Right forelimb (tissue), 1 donor: ENCODE data around the gene PPP4R2.
A peak's percentile ranks its signal among the peaks of the same experiment; 100 is the strongest.

ENCODE experiments used
- DNase-seq: peaks from one replicate; pipeline ENCODE4 v3.0.0-alpha.2; 2018

PPP4R2 gene, protein sequence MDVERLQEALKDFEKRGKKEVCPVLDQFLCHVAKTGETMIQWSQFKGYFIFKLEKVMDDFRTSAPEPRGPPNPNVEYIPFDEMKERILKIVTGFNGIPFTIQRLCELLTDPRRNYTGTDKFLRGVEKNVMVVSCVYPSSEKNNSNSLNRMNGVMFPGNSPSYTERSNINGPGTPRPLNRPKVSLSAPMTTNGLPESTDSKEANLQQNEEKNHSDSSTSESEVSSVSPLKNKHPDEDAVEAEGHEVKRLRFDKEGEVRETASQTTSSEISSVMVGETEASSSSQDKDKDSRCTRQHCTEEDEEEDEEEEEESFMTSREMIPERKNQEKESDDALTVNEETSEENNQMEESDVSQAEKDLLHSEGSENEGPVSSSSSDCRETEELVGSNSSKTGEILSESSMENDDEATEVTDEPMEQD

DNA sequence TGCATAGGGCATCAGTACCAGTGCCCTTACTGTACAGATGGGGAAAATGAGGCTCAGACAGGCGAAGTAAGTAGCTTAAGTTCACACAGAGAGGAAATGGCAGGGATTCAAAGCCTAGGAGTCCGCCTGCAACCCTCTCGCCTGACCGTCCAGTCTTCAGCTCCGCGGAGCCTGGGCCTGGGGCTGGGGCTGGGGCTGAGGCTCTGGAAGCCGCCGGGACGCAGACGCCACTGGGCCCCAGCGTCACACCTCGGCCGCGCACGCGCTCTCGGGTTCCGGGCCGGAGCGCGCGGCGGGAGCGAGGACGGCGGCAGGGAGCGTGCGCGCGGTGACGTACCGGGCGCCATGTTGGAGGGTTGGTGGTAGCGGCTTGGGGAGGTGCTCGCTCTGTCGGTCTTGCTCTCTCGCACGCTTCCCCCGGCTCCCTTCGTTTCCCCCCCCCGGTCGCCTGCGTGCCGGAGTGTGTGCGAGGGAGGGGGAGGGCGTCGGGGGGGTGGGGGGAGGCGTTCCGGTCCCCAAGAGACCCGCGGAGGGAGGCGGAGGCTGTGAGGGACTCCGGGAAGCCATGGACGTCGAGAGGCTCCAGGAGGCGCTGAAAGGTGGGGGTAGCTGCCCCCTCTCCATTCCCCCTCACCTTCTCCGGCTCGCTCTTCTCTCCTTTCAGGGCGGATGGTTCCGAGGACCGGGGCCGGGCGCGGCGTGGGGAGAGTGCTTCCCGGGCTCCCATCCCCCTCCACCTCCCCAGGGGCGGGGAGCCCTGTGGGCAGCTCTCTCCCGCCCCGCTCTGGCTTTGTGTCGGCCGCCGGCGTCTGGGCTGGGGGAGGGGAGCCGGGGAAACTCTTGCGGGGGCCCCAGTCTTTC is at the start of gene PPP4R2:
TSS of gene PPP4R2 (plus strand) at position 339 of the 861 bp plus-strand sequence. CDS start at position 566, 227 bp downstream.
- DNase-seq: peak; percentile 97

- no peak for DNase-seq
These were observed 48.7 kb upstream of the PPP4R2 start for GRCh38 chr3:72947715-72948490.

- DNase-seq: no peak
These were observed 47.6 kb upstream of the PPP4R2 start for GRCh38 chr3:72949016-72949415.

GRCh38 chr3:72950372-72950771 is 46.2 kb upstream of the PPP4R2 start:
- DNase-seq: no peak

GRCh38 chr3:72950801-72951200 is 45.8 kb upstream of the PPP4R2 start:
- no peak for DNase-seq

DNA sequence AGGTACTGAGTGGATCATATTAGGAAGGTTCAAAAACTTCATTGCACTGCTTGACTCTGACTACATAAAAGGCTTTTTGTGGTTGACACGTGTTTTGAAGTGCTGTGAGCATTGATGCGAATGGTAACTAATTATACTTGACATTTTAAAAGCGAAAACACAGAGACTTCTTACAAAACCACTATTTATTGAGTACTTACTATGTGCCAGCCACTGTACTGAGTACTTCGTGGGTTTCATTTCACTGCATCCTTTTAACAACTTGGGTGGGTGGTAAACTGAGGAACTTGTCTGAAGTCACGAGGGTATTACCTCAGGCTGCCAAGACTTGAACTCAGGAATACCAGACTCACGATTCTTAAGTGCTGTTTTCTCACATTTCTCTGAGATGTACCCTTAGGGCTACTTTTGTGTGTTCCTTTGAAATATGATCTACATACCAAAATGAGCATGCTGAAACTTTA is 45.3 kb upstream of the PPP4R2 start:
- DNase-seq: no peak

- no peak for DNase-seq
These were observed 43.2 kb upstream of the PPP4R2 start for GRCh38 chr3:72953325-72953956.

- no peak for DNase-seq
These were observed 39.3 kb upstream of the PPP4R2 start for GRCh38 chr3:72957297-72957696.

GRCh38 chr3:72959336-72959735 is 37.3 kb upstream of the PPP4R2 start:
- DNase-seq: no peak

DNA sequence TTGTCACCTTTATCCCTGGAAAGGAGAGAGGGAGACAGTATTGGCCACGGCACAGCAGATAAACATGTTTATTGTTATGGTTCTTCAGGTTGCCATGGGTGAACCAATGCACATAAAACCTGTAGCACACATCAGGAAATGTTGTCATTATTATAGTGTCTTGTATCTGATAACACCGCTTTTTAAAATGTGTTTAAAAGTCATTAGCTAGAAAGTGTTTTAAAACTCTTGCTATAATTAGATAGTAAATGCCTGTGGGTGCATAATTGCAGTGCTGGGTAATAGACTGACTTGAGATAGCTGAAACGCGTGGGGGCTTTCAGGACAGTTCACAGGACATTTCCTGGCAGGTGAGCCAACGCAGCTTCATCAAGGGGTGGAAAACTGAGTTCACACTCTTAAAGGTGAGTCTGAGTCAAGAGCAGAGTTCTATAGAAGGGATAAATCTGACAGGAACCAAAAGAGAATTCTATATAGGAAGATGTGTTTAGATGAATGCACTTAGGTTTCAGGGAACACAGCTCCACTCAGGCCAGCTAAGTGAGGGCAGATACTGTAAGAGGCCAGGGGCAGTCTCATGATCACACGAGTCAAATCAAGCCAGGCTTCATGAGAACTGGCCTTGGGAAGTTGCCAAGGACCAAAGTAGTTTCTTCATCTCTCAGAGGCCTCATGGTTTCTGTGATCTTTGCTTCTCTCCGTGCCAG is 35.6 kb upstream of the PPP4R2 start:
- DNase-seq: no peak

DNA sequence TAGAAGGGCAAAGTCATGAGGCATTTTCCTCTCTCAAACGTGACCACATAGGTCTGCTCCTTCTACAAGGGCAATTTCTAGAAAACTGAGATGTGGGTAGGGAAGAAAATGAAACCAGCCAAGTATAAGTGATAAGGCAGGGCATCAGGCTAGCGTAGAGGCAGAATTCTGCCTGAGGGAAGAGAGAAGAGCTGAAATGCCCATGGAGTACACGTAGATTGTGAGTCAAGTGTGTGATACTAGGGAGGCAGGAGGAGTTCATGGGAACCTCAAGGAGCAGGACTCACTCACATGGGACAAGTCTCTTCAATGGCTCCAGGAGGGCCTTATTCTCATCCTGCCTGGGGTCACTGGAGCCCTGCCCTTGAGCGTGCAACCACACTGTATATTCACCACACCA is 34.9 kb upstream of the PPP4R2 start:
- no peak for DNase-seq

DNA sequence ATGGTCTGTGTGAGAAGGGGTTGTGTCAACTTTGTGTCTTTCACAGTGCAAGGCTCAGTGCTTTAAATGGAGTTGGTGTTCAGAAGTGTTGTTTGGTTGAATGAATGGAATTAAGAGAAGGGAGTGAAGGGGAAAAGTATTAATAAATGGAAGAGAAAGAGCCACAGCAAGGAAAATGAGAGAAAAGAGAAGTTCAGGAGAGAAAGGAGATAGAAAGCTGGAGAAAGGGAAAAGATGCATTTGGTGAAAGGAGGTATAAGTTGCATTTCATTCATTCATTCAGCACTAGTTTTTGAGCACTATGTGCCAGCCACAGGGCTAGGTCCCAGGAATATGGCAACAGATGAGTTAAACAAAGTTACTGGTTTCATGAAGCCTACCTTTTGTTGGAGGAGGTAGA is 34.3 kb upstream of the PPP4R2 start:
- no peak for DNase-seq

DNA sequence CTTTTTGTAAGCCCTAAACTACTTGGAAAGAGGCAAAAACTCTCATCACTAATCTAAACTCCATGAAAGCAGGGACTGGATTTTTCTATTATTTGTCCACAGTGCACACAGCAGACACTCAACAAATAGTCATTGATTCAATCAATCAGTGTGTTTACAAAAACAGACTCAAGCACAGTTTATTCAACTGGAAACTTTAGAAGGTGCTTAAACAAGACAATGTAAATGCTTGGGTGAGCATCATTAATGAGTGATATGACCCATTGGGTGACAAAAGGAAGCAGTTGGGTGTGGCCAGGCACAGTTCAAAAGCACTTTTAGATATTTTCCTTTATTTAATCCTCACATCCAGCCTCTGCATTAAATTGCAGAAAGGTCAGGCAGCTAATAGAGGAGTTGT is 32.0 kb upstream of the PPP4R2 start:
- no peak for DNase-seq

- no peak for DNase-seq
These were observed 28.3 kb upstream of the PPP4R2 start for GRCh38 chr3:72968266-72968664.

GRCh38 chr3:72969766-72970165 is 26.8 kb upstream of the PPP4R2 start:
- DNase-seq: no peak

DNA sequence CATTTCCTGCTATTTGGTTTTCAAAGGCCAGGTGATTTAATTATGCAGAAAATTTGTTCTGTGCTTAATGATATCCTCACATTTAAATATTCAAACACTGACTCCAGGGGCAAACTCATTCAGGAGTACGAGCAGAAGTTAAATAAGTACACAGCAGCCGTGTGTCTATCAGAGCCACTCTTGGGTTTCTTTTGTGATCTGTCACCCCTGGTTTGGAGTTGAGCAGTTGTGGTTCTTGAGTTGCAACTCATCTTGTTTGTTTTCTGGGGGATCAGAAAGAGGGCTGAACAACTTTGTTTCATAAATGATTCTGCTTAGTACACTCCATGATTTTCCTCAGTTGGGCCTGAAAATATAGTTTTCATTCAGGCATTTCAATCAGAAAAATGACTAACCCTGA is 25.7 kb upstream of the PPP4R2 start:
- no peak for DNase-seq

DNA sequence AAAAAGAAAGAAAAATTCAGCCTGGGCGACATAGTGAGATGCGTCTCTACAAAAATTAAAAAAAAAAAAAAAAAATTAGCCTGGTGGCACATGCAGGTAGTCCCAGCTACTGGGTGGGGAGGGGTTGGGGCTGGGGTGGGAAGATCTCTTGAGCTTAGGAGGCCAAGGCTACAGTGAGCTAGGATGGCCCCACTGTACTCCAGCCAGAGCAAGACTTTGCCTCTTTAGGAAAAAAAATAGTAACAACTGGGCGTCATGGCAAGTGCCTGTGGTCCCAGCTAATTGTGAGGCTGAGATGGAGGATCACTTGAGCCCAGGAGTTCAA is 23.9 kb upstream of the PPP4R2 start:
- DNase-seq: no peak

DNA sequence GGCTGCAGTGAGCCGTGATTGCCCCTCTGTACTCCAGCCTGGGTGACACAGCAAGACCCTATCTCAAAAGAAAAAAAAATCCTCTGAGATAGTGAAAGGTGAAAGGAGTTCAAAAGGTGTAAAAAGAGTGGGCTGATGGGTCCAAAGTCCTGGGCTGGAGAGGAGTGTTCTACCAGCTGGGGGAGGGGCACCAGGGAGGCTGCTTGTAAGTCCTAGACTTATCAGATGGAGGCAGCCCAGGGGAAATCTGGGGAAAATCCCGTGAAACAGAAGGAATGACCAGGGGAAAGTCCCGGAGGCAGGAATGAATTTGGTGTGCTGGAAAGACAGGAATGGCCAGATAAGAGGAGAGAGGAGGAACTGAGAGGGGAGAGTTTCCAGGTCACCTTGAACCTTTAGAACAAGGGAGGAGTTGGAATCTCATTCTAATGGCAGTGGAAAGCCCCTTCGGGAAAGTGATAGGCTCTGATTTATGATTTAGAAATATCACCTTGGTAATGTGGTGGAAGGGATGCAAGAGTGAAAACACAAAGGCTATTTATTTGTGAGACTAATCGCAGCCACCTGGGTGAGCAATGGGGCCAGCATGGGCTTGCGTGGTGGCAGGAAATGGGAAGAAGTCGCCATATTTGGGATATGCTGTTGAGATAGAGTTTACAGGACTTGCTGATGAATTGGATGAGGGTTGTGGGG is 23.4 kb upstream of the PPP4R2 start:
- DNase-seq: no peak

GRCh38 chr3:72973786-72974185 is 22.8 kb upstream of the PPP4R2 start:
- DNase-seq: no peak

- DNase-seq: no peak
These were observed 21.7 kb upstream of the PPP4R2 start for GRCh38 chr3:72974956-72975355.

- no peak for DNase-seq
These were observed 20.3 kb upstream of the PPP4R2 start for GRCh38 chr3:72976281-72976741.
